HepG2 (cell line): ENCODE results near the gene CD34. TPM values are rescaled to one million over a fixed set of nuclear protein-coding genes. Genes with fewer than 3 reads are reported as not detected.

Source experiments
- ATAC-seq: fragments of 200-7000 bp; cut with Tn5 transposase; 3 replicates; pipeline ENCODE4 v1.9.1; 2020; ENCODE audit warnings: mild to moderate bottlenecking, moderate library complexity
- BruUV-seq: library from RNA; stranded (reverse); fragments of 400-500 nt; replicated peaks from 2 replicates; lab custom pipeline; 2021; lab: Mats Ljungman, UMichigan
- CTCF ChIA-PET: fragments of 300-600 bp; formaldehyde crosslinking; extraction: SDS; loops from one replicate; lab custom pipeline; 2021; ENCODE audit warnings: low total read pairs, inconsistent platforms, low intra/inter-chr PET ratio; lab: Yijun Ruan, JAX
- POLR2A ChIA-PET: fragments of 350-600 bp; sonication (Branson Sonifier 250); formaldehyde crosslinking; loops from one replicate; lab custom pipeline; 2020; ENCODE audit warnings: antibody characterized with exemption, inconsistent platforms; lab: Yijun Ruan, JAX
- DNase-seq: peaks from one replicate; pipeline ENCODE4 v3.0.0-alpha.2; 2015; ENCODE audit warnings: low spot score
- FAIRE-seq: peaks from 3 replicates; lab custom pipeline; 2011; peaks lifted over from hg19 to GRCh38; lab: Jason Lieb, UNC
- H2AFZ ChIP-seq: one replicate; pipeline ENCODE4 v1.6.1; 2011; ENCODE audit warnings: low read length, inconsistent platforms
- H3K27ac ChIP-seq: fragments of 300-600 bp; 3 replicates; pipeline ENCODE4 v1.8.0; 2011; ENCODE audit warnings: mixed run types, mild to moderate bottlenecking, mixed read lengths, low read length, inconsistent platforms; ENCODE audit not compliant: insufficient read depth; ENCODE audit errors: extremely low read length
- H3K27me3 ChIP-seq, 2 experiments: fragments of 200-600 bp in 1 of 2; 2 replicates in 1 of 2; 3 replicates in 1 of 2; pipeline versions ENCODE4 v1.6.0 to v1.8.0; 2011; ENCODE audit warnings: low read length in 2 of 2, mild to moderate bottlenecking in 2 of 2, moderate library complexity in 2 of 2, inconsistent platforms in 1 of 2; ENCODE audit not compliant: insufficient read depth in 2 of 2, control insufficient read depth in 1 of 2
- H3K36me3 ChIP-seq, 2 experiments: fragments of 200-600 bp in 1 of 2; replicated peaks in 1 of 2; 2 replicates in 1 of 2; 3 replicates in 1 of 2; pipeline versions ENCODE4 v1.5.1 to v1.8.0; 2011; ENCODE audit warnings: low read length in 2 of 2, inconsistent platforms in 1 of 2; ENCODE audit not compliant: insufficient read depth in 2 of 2, control insufficient read depth in 1 of 2
- H3K4me1 ChIP-seq: 2 replicates; pipeline ENCODE4 v1.5.1; 2012; ENCODE audit warnings: low read length, inconsistent platforms; ENCODE audit not compliant: insufficient read depth
- H3K4me2 ChIP-seq: 2 replicates; pipeline ENCODE4 v1.6.0; 2011; ENCODE audit warnings: low read depth, low read length, inconsistent platforms
- H3K4me3 ChIP-seq, 3 experiments: fragments of 200-600 bp in 1 of 3; sonication (generic), shearing (Covaris generic) in 1 of 3; replicated peaks in 1 of 3; 2 replicates each; pipeline ENCODE4 v1.5.1; 2011 to 2016; ENCODE audit warnings: low read length in 3 of 3, inconsistent platforms in 2 of 3, low read depth in 2 of 3, mild to moderate bottlenecking in 2 of 3, control low read depth in 1 of 3, mixed read lengths in 1 of 3; ENCODE audit not compliant: insufficient read depth in 1 of 3
- H3K79me2 ChIP-seq: one replicate; pipeline ENCODE4 v1.6.1; 2011; ENCODE audit warnings: low read length, inconsistent platforms; ENCODE audit not compliant: insufficient read depth
- H3K9ac ChIP-seq: 2 replicates; pipeline ENCODE4 v1.6.0; 2011; ENCODE audit warnings: mild to moderate bottlenecking, low read depth, low read length, inconsistent platforms; ENCODE audit not compliant: insufficient read depth
- H3K9me3 ChIP-seq: 2 replicates; pipeline ENCODE4 v1.5.1; 2012; ENCODE audit warnings: mild to moderate bottlenecking, low read length
- H4K20me1 ChIP-seq: 2 replicates; pipeline ENCODE4 v1.6.0; 2011; ENCODE audit warnings: inconsistent platforms, mild to moderate bottlenecking, low read length, moderate library complexity; ENCODE audit not compliant: insufficient read depth
- CBX1 ChIP-seq: IDR thresholded peaks from one replicate; pipeline ENCODE4 v1.6.1; 2016; ENCODE audit warnings: antibody characterized with exemption, low read depth
- CBX2 ChIP-seq, 2 experiments: fragments of 200-600 bp in 1 of 2; sonication (generic); formaldehyde crosslinking in 1 of 2; IDR thresholded peaks; 2 replicates each; pipeline versions ENCODE4 v1.7.0 to v1.8.1; 2018 to 2022; ENCODE audit warnings: low read depth in 2 of 2, low read length in 1 of 2, mild to moderate bottlenecking in 1 of 2, missing genetic modification reagents in 1 of 2
- CBX5 ChIP-seq: sonication (generic); formaldehyde crosslinking; IDR thresholded peaks from 2 replicates; pipeline ENCODE4 v1.4.0; 2020; ENCODE audit warnings: missing genetic modification reagents, borderline replicate concordance
- CCDC6 ChIP-seq: sonication (generic); formaldehyde crosslinking; IDR thresholded peaks from 2 replicates; pipeline ENCODE4 v1.8.1; 2022; ENCODE audit warnings: mild to moderate bottlenecking, missing genetic modification reagents, moderate library complexity
- KAT2B ChIP-seq: fragments of 150-350 bp; IDR thresholded peaks from 2 replicates; pipeline ENCODE4 v1.6.1; 2014; ENCODE audit warnings: low read depth, low read length, borderline replicate concordance
- KDM6A ChIP-seq: IDR thresholded peaks from 2 replicates; pipeline ENCODE4 v1.6.1; 2016; ENCODE audit warnings: low read depth
- POLR2AphosphoS2 ChIP-seq: IDR thresholded peaks from 2 replicates; pipeline ENCODE4 v1.6.1; 2011; ENCODE audit warnings: low read depth, low read length, improper control_type of control experiment
- SP2 ChIP-seq: sonication (generic); formaldehyde crosslinking; IDR thresholded peaks from 2 replicates; pipeline ENCODE4 v1.5.1; 2020; ENCODE audit warnings: mild to moderate bottlenecking, missing genetic modification reagents
- ZEB1 ChIP-seq: IDR thresholded peaks from 2 replicates; pipeline ENCODE4 v1.6.1; 2012; ENCODE audit warnings: mild to moderate bottlenecking, low read depth, inconsistent platforms; ENCODE audit not compliant: insufficient replicate concordance
- ZNF124 ChIP-seq: sonication (generic); formaldehyde crosslinking; IDR thresholded peaks from 2 replicates; pipeline ENCODE4 v1.4.0; 2020; ENCODE audit warnings: missing genetic modification reagents
- ZNF234 ChIP-seq: sonication (generic); formaldehyde crosslinking; conservative IDR thresholded peaks from 2 replicates; pipeline ENCODE4 v1.5.1; 2020; ENCODE audit warnings: mild to moderate bottlenecking, missing genetic modification reagents
- ZNF557 ChIP-seq: sonication (generic); formaldehyde crosslinking; IDR thresholded peaks from 2 replicates; pipeline ENCODE4 v1.4.0; 2020; ENCODE audit warnings: missing genetic modification reagents
- ZNF652 ChIP-seq: IDR thresholded peaks from 2 replicates; pipeline ENCODE4 v1.6.1; 2016; ENCODE audit warnings: low read depth, borderline replicate concordance
- ZSCAN29 ChIP-seq: sonication (generic); formaldehyde crosslinking; conservative IDR thresholded peaks from 2 replicates; pipeline ENCODE4 v1.4.0; 2020; ENCODE audit warnings: mild to moderate bottlenecking, missing genetic modification reagents
- WGBS: methylation state at CpG from one replicate; pipeline ENCODE4 v1.1.6; 2017; ENCODE audit warnings: low lambda C conversion rate; 5-methylcytosine and 5-hydroxymethylcytosine counted together
- in situ Hi-C: cut with HindIII; loops from 2 replicates; pipeline ENCODE4 v1.10.0; 2017; ENCODE audit warnings: low pct_unique_long_range_greater_than_20kb; ENCODE audit not compliant: extremely low pct_ligation_motif_present
- intact Hi-C: fragments of 100-400 bp; cut with micrococcal nuclease; formaldehyde crosslinking; loops from one replicate; pipeline ENCODE4 v1.10.0; 2022; ENCODE audit not compliant: unreplicated experiment
- polyA plus RNA-seq, 8 experiments: library from polyadenylated mRNA; depleted of rRNA in 3 of 8; stranded (reverse) in 7 of 8; unstranded in 1 of 8; fragments of >200 nt; fragmentation: Illumina TruSeq in 4 of 8; extraction: Trizol in 4 of 8; gene quantifications; 2 replicates each; pipeline versions ENCODE4 v1.2.1 to v1.2.3, GENCODE V29; 2011 to 2016; ENCODE audit warnings: low read depth in 4 of 8, missing spikeins in 1 of 8, mixed read lengths in 1 of 8; ENCODE audit not compliant: insufficient read depth in 1 of 8
- total RNA-seq, 5 experiments: library from RNA; depleted of rRNA; stranded (reverse); fragments of >200 nt; fragmentation: Illumina TruSeq; extraction: Trizol; gene quantifications; 2 replicates each; pipeline ENCODE4 v1.2.3, GENCODE V29; 2016; ENCODE audit warnings: low read depth in 1 of 5
- TF ChIP-seq, protein P1 (sequence below): sonication (generic); formaldehyde crosslinking; IDR thresholded peaks from 2 replicates; pipeline ENCODE4 v1.8.0; 2022; ENCODE audit warnings: mild to moderate bottlenecking, missing genetic modification reagents
- TF ChIP-seq, protein P2 (sequence below): IDR thresholded peaks from 2 replicates; pipeline ENCODE4 v1.6.1; 2012; ENCODE audit warnings: inconsistent platforms
- TF ChIP-seq, protein P3 (sequence below): sonication (generic); formaldehyde crosslinking; IDR thresholded peaks from 2 replicates; pipeline ENCODE4 v1.8.1; 2023; ENCODE audit warnings: missing genetic modification reagents, mild to moderate bottlenecking, borderline replicate concordance
- TF ChIP-seq, protein P4 (sequence below), 2 experiments: IDR thresholded peaks; 2 replicates each; pipeline ENCODE4 v1.6.1; 2011 to 2012; ENCODE audit warnings: low read length in 2 of 2, borderline replicate concordance in 1 of 2, low read depth in 1 of 2, mild to moderate bottlenecking in 1 of 2, moderate library complexity in 1 of 2

CD34 gene
- total and polyA plus RNA-seq, 2 of the 13 experiments (the other 11 are each of a cell fraction or from before 2014, with no cell fraction given), result not detected

DNA sequence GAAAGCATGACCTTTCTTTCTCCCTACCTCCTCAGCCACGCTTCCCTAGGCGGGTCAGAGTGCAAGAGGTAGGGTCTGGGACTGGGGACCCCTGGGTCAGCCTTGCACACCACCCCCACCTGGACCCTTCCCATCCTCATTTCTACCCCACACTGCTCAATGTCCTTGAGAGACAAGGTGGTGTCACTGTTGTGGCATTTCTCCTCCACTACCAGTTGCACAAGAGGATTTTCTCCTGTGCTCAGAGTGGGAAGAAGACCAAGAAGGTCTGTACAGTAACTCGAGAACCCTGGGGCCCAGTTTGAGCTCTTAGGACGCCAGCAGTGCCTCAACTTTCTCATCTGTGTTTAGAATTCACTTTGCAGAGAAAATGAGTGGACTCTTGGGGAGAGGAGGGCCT lies 49.4 kb upstream of the CD34 start:
- peaks cover 13% of the 10 kb centered on the region for H3K4me1 ChIP-seq
- CTCF ChIA-PET, result no interaction called here
- no TSS peak for BruUV-seq
- H3K27me3 ChIP-seq, result peaks cover 1 to 53% of the 10 kb centered on the region in 2 experiments; a peak in 4 of 5 replicates
- no peak overlapping the region for H3K27ac ChIP-seq
- H3K4me2 ChIP-seq, result no peak overlapping the region
- no peak overlapping the region for H3K9ac ChIP-seq
- H3K4me3 ChIP-seq, result no peak overlapping the region
- no peaks in the 10 kb centered on the region for H3K9me3 ChIP-seq
- FAIRE-seq (no peak), ATAC-seq (no peak), DNase-seq (no peak)
- H3K36me3 ChIP-seq, result no peaks in the 10 kb centered on the region
- intact Hi-C loops, result loop anchor here (5.0 kb wide), 1 partner anchor 148 kb away; no protein-coding TSS in a partner anchor
- 14% methylated on average over 4 of the region's 4 CpGs for WGBS
- no peaks in the 10 kb centered on the region for H3K79me2 ChIP-seq
- no peaks in the 10 kb centered on the region for H4K20me1 ChIP-seq
- in situ Hi-C loops, result loop anchor here (5.0 kb wide), 1 partner anchor 63 kb away; no protein-coding TSS in a partner anchor
- POLR2A ChIA-PET, result no interaction called here
- H2AFZ ChIP-seq, result no peak overlapping the region
- TF ChIP-seq CBX2 (IDR thresholded peaks at IDR 0.05; ENCODE audit: low read depth, low read length) (no peak), CBX2 (CRISPR knock-in tag; IDR thresholded peaks at IDR 0.05; ENCODE audit: low read depth) (no peak), CCDC6 (CRISPR knock-in tag) (no peak), CBX5 (CRISPR knock-in tag) (no peak), ZNF557 (no peak), KAT2B (no peak), ZSCAN29 (CRISPR knock-in tag) (no peak), POLR2AphosphoS2 (no peak), SP2 (no peak), ZNF124 (CRISPR knock-in tag) (no peak), CBX1 (no peak), KDM6A (CRISPR knock-in tag) (no peak), ZNF652 (CRISPR knock-in tag) (no peak), ZNF234 (CRISPR knock-in tag) (no peak), ZEB1 (no peak)
- TF ChIP-seq, protein P1, sequence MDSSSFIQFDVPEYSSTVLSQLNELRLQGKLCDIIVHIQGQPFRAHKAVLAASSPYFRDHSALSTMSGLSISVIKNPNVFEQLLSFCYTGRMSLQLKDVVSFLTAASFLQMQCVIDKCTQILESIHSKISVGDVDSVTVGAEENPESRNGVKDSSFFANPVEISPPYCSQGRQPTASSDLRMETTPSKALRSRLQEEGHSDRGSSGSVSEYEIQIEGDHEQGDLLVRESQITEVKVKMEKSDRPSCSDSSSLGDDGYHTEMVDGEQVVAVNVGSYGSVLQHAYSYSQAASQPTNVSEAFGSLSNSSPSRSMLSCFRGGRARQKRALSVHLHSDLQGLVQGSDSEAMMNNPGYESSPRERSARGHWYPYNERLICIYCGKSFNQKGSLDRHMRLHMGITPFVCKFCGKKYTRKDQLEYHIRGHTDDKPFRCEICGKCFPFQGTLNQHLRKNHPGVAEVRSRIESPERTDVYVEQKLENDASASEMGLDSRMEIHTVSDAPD (CRISPR knock-in tag), result no peak
- TF ChIP-seq, protein P2, sequence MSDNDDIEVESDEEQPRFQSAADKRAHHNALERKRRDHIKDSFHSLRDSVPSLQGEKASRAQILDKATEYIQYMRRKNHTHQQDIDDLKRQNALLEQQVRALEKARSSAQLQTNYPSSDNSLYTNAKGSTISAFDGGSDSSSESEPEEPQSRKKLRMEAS, result no peak
- TF ChIP-seq, protein P3, sequence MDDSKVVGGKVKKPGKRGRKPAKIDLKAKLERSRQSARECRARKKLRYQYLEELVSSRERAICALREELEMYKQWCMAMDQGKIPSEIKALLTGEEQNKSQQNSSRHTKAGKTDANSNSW (CRISPR knock-in tag), result no peak
- TF ChIP-seq, protein P4, sequence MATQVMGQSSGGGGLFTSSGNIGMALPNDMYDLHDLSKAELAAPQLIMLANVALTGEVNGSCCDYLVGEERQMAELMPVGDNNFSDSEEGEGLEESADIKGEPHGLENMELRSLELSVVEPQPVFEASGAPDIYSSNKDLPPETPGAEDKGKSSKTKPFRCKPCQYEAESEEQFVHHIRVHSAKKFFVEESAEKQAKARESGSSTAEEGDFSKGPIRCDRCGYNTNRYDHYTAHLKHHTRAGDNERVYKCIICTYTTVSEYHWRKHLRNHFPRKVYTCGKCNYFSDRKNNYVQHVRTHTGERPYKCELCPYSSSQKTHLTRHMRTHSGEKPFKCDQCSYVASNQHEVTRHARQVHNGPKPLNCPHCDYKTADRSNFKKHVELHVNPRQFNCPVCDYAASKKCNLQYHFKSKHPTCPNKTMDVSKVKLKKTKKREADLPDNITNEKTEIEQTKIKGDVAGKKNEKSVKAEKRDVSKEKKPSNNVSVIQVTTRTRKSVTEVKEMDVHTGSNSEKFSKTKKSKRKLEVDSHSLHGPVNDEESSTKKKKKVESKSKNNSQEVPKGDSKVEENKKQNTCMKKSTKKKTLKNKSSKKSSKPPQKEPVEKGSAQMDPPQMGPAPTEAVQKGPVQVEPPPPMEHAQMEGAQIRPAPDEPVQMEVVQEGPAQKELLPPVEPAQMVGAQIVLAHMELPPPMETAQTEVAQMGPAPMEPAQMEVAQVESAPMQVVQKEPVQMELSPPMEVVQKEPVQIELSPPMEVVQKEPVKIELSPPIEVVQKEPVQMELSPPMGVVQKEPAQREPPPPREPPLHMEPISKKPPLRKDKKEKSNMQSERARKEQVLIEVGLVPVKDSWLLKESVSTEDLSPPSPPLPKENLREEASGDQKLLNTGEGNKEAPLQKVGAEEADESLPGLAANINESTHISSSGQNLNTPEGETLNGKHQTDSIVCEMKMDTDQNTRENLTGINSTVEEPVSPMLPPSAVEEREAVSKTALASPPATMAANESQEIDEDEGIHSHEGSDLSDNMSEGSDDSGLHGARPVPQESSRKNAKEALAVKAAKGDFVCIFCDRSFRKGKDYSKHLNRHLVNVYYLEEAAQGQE (IDR thresholded peaks at IDR 0.05; ENCODE audit: borderline replicate concordance in 1 of 2, low read depth in 1 of 2, low read length in 2 of 2), result no peak
